Renal pelvis (tissue), 4 donors: ENCODE measurements around the gene NOX4. TPM values are rescaled to one million over a fixed set of nuclear protein-coding genes. Genes with fewer than 3 reads are reported as not detected.
"Not testable (repeated sequence)": the region's sequence is repeated elsewhere in the genome, so short reads cannot be mapped to it uniquely, and the experiment has no call there.

Experiments
- DNase-seq: peaks from one replicate; pipeline ENCODE4 v3.0.0-alpha.2; 2013
- polyA plus RNA-seq, 3 donors: library from polyadenylated mRNA; unstranded; fragments of 120-200 nt; gene quantifications; one replicate each; pipeline ENCODE4 v1.2.1, GENCODE V29; 2013; ENCODE audit not compliant: insufficient read length in 3 of 3

NOX4 gene
- polyA plus RNA-seq, 3 donors: 40.7 to 45.2 (median 42.0) TPM

DNA sequence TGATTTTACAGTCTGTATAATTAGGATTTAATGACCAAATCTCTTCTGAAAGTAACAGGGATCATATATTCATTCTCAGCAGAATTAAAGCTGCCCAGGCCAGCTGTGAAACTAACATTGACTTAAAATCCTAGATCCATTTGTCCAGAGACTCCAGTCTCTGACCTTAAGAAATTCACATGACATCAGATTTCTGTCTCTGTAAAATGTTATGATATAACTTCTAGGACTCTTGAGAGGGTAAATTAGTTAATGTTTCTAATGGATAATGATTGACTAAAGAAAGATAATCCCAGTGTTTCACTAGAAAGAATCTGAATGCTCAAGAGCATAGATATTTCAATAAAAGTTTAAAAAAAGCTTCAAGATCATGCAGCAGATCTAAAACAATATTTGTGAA lies 6.3 kb downstream of the NOX4 start:
- no peak for DNase-seq

DNA sequence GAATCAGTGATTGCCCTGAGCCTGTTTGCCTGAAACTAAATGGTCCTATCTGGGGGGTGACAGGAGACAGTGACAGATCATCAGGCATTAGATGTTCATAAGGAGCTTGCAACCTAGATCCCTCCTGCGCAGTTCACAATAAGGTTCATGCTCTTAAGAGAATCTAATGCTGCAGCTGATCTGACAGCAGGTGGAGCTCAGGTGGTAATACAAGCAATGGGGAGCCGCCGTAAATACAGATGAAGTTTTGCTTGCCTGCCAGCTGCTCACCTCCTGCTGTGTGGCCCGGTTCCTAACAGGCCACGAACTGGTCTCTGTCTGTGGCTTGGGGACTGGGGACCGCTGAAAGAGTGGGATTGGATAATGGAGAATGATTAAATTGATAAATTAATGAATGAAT lies 14.0 kb downstream of the NOX4 start:
- no peak for DNase-seq

GRCh38 chr11:89463266-89463780 lies 27.9 kb downstream of the NOX4 start:
- DNase-seq: no peak

DNA sequence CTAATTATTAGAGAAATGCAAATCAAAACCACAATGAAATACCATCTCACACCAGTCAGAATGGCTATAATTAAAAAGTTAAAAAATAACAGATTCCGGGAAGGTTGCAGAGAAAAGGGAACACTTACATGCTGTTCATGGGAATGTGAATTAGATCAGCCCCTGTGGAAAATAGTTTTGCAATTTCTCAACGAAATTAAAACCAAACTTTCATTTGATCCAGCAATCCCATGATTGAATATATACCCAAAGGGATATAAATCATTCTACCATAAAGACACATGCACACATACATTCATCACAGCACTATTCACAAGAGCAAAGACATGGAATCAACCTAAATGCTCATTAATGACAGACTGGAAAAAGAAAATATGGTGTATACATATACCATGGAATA lies 32.5 kb downstream of the NOX4 start:
- DNase-seq: no peak

DNA sequence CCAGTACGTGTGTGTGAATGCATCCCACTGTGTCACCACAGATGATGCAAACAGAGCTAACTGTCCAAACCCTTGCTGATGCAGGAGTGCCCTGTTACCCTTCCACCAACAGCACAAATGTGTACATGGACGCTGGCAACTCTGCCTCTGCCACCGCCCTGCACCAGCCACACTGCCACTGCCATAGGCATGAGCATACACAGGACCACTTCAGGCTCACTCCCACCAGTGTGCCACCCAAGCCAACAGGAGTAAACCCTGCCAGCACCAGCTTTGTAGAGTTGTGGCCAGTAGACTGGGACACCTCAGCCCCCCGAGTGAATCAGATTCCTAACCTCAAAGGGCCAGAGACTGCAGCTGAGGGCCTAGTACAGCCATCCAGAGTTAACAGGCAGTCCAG lies 34.0 kb downstream of the NOX4 start:
- DNase-seq: no peak

DNA sequence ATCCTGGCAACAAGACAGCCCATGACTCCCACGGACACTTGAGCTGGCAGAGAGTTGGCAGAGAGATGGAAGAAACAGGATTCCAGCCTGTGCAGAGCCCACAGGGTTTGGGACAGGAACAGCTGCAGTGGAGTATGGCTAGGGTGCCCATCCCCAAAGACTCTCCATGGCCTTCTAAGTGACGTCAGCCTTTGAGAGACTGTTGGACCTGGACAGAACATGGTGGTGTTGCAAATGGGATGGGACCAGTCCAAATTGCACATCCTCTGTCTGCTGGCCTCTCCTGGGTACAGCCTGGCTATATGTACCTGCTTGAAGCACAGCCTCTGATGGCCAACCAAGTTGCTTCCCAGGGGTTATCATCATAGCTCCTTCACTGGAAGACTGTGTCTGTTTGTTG lies 34.5 kb downstream of the NOX4 start:
- no peak for DNase-seq

- no peak for DNase-seq
Observed at GRCh38 chr11:89452780-89453179, 38.4 kb downstream of the NOX4 start.

- DNase-seq: no peak
Observed at GRCh38 chr11:89447845-89448244, 43.3 kb downstream of the NOX4 start.

DNA sequence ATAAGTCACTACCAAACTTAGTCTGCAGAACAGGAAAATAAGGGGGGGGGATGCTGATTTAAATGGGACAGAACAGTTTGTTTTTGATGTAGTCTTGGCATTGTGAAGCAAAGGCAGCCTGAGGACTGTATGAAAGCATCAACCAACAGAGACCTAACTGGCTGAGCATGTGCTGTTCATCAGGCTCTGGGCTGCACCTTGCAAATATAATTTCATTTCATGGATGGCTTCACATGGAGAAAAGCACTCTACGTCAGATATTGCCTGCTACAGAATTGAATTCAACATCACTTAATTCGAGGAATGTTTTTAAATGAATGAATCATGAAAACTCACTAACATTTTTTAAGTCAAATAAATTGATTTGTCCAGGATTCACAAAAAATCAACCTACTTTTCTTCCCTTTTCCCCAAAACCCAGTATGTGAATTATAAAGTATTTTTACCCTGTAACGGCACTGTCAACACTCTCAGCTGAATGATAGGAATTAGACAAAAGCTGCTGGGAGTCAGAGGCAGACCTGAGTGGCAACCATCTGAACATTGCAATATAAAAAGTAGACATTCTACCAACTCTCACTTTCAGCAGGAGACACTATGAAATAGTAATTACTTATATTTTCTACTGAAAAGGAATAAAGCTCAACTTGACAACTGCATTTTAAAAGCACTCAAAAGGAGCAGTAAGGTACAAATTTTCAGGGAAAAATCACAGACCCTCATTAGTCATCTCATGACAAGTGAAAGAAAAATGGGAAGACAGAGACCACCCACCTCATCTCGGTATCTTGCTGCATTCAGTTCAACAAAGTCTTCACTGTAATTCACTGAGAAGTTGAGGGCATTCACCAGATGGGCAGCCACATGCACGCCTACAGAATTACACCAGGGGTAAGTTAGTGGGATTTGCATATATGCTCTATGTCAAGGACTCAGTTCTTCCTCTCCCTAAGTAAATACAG lies 47.5 kb downstream of the NOX4 start:
- DNase-seq: no peak

GRCh38 chr11:89442801-89443200 lies 48.4 kb downstream of the NOX4 start:
- no peak for DNase-seq

- no peak for DNase-seq
Observed at GRCh38 chr11:89441606-89442005, 49.6 kb downstream of the NOX4 start.

- DNase-seq: no peak
Observed at GRCh38 chr11:89437317-89437716, 53.9 kb downstream of the NOX4 start.

DNA sequence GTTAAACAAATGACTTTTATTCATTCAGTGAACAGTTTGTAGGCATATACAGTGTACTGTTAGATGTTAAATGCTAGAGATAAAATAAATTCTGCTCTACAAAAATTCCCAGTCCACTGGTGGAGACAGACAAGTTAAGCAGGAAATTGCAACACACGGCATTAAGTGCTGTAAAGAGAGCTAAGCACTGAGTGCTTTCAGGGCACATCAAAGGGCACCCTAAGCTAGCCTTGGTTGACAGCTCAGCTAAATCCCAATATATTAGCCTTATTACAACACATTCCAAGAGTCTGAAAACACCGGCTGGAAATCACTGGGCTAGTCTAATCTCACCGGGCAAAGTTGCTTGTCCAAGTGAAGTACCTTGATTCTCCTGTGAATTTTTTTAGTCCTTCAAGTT lies 55.1 kb downstream of the NOX4 start:
- peak; percentile 36 for DNase-seq

- no peak for DNase-seq
Observed at GRCh38 chr11:89433278-89433677, 57.9 kb downstream of the NOX4 start.

DNA sequence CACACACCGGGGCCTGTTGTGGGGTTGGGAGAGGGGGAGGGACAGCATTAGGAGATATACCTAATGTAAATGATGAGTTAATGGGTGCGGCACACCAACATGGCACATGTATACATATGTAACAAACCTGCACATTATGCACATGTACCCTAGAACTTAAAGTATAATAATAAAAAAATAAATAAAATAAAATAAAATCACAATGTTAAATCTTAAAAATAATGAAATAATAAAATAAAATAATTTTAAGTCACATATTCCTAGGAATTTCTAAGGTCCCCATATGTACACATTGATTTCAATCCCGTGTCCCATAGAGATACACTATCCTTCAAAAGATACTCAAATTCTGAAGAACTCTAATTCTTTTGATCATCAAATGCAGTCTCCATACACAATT lies 59.0 kb downstream of the NOX4 start:
- not testable (repeated sequence) for DNase-seq

DNA sequence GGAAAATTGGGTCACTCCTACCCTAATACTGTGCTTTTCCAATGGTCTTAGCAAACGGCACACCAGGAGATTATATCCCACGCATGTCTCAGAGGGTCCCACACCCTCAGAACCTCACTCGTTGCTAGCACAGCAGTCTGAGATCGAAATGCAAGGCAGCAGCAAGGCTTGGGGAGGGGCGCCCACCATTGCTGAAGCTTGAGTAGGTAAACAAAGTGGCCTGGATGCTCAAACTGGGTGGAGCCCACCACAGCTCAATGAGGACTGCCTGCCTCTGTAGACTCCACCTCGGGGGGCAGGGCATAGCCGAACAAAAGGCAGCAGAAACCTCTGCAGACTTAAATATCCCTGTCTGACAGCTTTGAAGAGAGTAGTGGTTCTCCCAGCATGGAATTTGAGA lies 64.7 kb downstream of the NOX4 start:
- DNase-seq: not testable (repeated sequence)

DNA sequence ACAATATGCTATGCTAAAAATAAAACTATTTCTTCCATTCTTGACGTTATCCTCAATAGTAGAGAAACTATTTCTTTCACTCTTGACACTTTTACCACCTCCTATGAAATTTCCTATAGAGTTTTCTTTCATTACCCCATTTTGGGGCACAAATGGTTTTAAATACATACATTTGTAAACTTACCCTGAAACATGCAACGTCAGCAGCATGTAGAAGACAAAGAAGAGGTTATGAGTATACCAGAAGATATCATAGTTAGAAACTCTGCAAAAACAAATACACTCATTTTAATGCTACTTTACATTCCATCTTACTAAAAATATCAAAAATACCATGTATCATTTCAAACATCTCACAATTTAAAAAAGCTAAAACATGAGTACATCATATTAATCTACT lies 69.5 kb downstream of the NOX4 start:
- DNase-seq: no peak

- DNase-seq: no peak
Observed at GRCh38 chr11:89420981-89421380, 70.2 kb downstream of the NOX4 start.

- DNase-seq: no peak
Observed at GRCh38 chr11:89416961-89417360, 74.2 kb downstream of the NOX4 start.

- not testable (repeated sequence) for DNase-seq
Observed at GRCh38 chr11:89411112-89411511, 80.1 kb downstream of the NOX4 start.

GRCh38 chr11:89410666-89411065 lies 80.5 kb downstream of the NOX4 start:
- DNase-seq: not testable (repeated sequence)

DNA sequence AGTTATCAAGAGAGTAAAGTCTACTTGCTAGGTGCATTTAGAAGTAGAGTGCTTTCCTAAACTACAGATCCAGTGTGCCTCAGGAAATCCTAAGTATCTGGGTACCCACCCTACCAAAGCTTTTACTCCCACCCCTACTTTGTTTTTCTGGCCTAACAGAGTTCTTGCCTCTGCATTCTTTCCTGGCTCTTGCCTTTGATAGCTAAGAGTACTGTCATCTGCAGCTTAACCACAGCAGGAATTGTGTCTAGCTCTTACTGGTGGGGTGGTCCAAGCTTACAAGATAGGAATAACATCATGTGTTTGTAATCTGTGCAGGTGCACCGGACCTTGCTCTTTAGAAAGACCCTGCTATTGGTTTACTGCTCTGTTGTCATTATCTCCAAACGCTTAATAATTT lies 82.7 kb downstream of the NOX4 start:
- not testable (repeated sequence) for DNase-seq

- DNase-seq: no peak
Observed at GRCh38 chr11:89405629-89406028, 85.5 kb downstream of the NOX4 start.

DNA sequence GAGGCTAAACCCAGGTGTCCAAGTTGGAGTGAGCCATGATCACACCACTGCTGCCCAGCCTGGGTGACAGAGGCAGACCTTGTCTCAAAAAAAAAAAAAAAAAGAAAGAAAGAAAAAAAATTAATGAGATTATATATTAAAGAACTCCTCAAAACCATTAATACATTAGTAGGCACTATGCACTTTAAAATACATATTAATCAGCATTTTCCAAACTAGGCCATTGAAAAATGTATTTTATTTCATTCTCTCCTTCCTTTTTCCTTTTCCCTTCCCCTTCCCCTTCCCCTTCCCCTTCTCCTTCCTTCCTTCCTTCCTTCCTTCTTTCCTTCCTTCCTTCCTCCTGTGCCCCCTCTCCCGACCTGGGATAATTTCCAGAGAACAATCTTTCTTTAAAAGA lies 99.5 kb downstream of the NOX4 start:
- not testable (repeated sequence) for DNase-seq
